Gastrocnemius medialis (tissue), 4 donors: ENCODE results near the gene RBM48.

Experiments
- CTCF ChIP-seq, 5 experiments: fragments of 450-650 bp in 3 of 5; fragments of 200-600 bp in 2 of 5; sonication (generic) in 2 of 5; IDR thresholded peaks in 4 of 5; conservative IDR thresholded peaks in 1 of 5; 1 replicate in 4 of 5; 2 replicates in 1 of 5; pipeline ENCODE4 v1.5.1; 2016 to 2019; ENCODE audit warnings: antibody characterized with exemption in 5 of 5, mild to moderate bottlenecking in 3 of 5, moderate library complexity in 3 of 5
- POLR2A ChIP-seq, 2 donors: fragments of 450-650 bp; IDR thresholded peaks; one replicate each; pipeline ENCODE4 v1.6.1; 2017; ENCODE audit warnings: antibody characterized with exemption in 2 of 2, mild to moderate bottlenecking in 2 of 2, moderate library complexity in 2 of 2

GRCh38 chr7:92513167-92513902 lies 15.3 kb upstream of the RBM48 start:
- no peak for TF ChIP-seq CTCF (IDR thresholded peaks at IDR 0.05 in 4 of 5, conservative IDR thresholded peaks at IDR 0.05 in 1 of 5)
- TF ChIP-seq POLR2A (IDR thresholded peaks at IDR 0.05), result no peak
